PC-9 (cell line): ENCODE data around the gene FAM3B. TPM values are rescaled to one million over a fixed set of nuclear protein-coding genes. Genes with fewer than 3 reads are reported as not detected.

ENCODE experiments used
- BruUV-seq: library from RNA; stranded (reverse); fragments of 400-500 nt; replicated peaks from 2 replicates; lab custom pipeline; 2021; lab: Mats Ljungman, UMichigan
- CTCF ChIA-PET: fragments of 300-600 bp; sonication (Branson Sonifier 250); formaldehyde crosslinking; loops from one replicate; lab custom pipeline; 2022; ENCODE audit warnings: antibody characterized with exemption; lab: Charles Lee
- POLR2A ChIA-PET: fragments of 300-600 bp; sonication (Branson Sonifier 250); formaldehyde crosslinking; loops from one replicate; lab custom pipeline; 2022; ENCODE audit warnings: antibody characterized with exemption; ENCODE audit not compliant: unreplicated experiment; lab: Charles Lee
- DNase-seq, 2 experiments: peaks; one replicate each; pipeline versions ENCODE4 v3.0.0 to v3.0.0-alpha.2; 2015 to 2022; ENCODE audit warnings: mixed read lengths in 1 of 2
- H2AFZ ChIP-seq: fragments of 200-600 bp; sonication (generic); 2 replicates; pipeline ENCODE4 v1.8.1; 2017; ENCODE audit warnings: antibody characterized with exemption
- H3F3A ChIP-seq: fragments of 200-600 bp; sonication (generic); 2 replicates; pipeline ENCODE4 v1.8.1; 2017; ENCODE audit warnings: antibody characterized with exemption, mild to moderate bottlenecking, low read depth; ENCODE audit not compliant: insufficient read depth
- H3K27ac ChIP-seq: fragments of 200-600 bp; sonication (generic); 2 replicates; pipeline ENCODE4 v1.6.1; 2016; ENCODE audit warnings: mixed run types
- H3K27me3 ChIP-seq: fragments of 200-600 bp; sonication (generic); 2 replicates; pipeline ENCODE4 v1.6.1; 2016; ENCODE audit warnings: low read depth, mixed run types; ENCODE audit not compliant: insufficient read depth
- H3K36me3 ChIP-seq: fragments of 200-600 bp; sonication (generic); 2 replicates; pipeline ENCODE4 v1.6.1; 2016; ENCODE audit warnings: low read depth, mixed run types
- H3K4me1 ChIP-seq: fragments of 200-600 bp; sonication (generic); replicated peaks from 2 replicates; pipeline ENCODE4 v1.6.1; 2016; ENCODE audit warnings: mixed run types; ENCODE audit not compliant: insufficient read depth
- H3K4me2 ChIP-seq: fragments of 200-600 bp; sonication (generic); 2 replicates; pipeline ENCODE4 v1.6.1; 2017; ENCODE audit warnings: mixed run types
- H3K4me3 ChIP-seq: fragments of 200-600 bp; sonication (generic); 2 replicates; pipeline ENCODE4 v1.6.1; 2016; ENCODE audit warnings: mixed run types
- H3K79me2 ChIP-seq: fragments of 200-600 bp; sonication (generic); 2 replicates; pipeline ENCODE4 v1.6.1; 2017; ENCODE audit warnings: low read depth, mixed run types
- H3K9me2 ChIP-seq: fragments of 200-600 bp; sonication (generic); 2 replicates; pipeline ENCODE4 v1.8.1; 2017; ENCODE audit warnings: mild to moderate bottlenecking; ENCODE audit not compliant: insufficient read depth
- H3K9me3 ChIP-seq: fragments of 200-600 bp; sonication (generic); 2 replicates; pipeline ENCODE4 v1.8.1; 2016; ENCODE audit warnings: low read depth; ENCODE audit not compliant: insufficient read depth
- H4K20me1 ChIP-seq: fragments of 200-600 bp; sonication (generic); 2 replicates; pipeline ENCODE4 v1.8.1; 2017; ENCODE audit not compliant: insufficient read depth
- CTCF ChIP-seq: fragments of 200-600 bp; sonication (generic); conservative IDR thresholded peaks from 2 replicates; pipeline ENCODE4 v1.6.1; 2017; ENCODE audit warnings: mixed run types, antibody characterized with exemption, mild to moderate bottlenecking, moderate library complexity
- EZH2 ChIP-seq: fragments of 200-600 bp; sonication (generic); IDR thresholded peaks from 2 replicates; pipeline ENCODE4 v1.8.0; 2017; ENCODE audit warnings: antibody characterized with exemption, low read depth
- intact Hi-C: fragments of 100-400 bp; cut with micrococcal nuclease; formaldehyde crosslinking; loops from one replicate; pipeline ENCODE4 v1.10.0; 2022; ENCODE audit not compliant: unreplicated experiment
- total RNA-seq: library from RNA; stranded (reverse); gene quantifications from 2 replicates; pipeline ENCODE4 v1.2.3, GENCODE V29; 2021

The FAM3B gene
- total RNA-seq, 1 experiment from 2014 or later, result not detected

GRCh38 chr21:41282412-41282811, 34.2 kb upstream of the FAM3B start:
- Histone ChIP-seq H3K79me2 (no peaks in the 10 kb centered on the region), H3K4me2 (no peak overlapping the region), H3K36me3 (no peaks in the 10 kb centered on the region), H3K9me3 (no peaks in the 10 kb centered on the region), H3K9me2 (no peaks in the 10 kb centered on the region), H3K4me1 (no peaks in the 10 kb centered on the region), H2AFZ (no peak overlapping the region), H3K4me3 (no peak overlapping the region), H4K20me1 (no peaks in the 10 kb centered on the region), H3F3A (no peaks in the 10 kb centered on the region), H3K27ac (no peak overlapping the region), H3K27me3 (no peaks in the 10 kb centered on the region)
- ChIA-PET POLR2A (interaction anchor here (0.7 kb wide), 1 partner anchor 334 kb away, joined by 6 read pairs; no protein-coding TSS in a partner anchor), CTCF (interaction anchor here (0.6 to 1.9 kb wide), 3 partner anchors 148 to 326 kb away, joined by 3 to 6 read pairs (median 4); no protein-coding TSS in a partner anchor)
- no TSS peak for BruUV-seq
- DNase-seq, result no peak
- intact Hi-C loops, result loop anchor here (2.0 to 5.0 kb wide), 4 partner anchors 160 to 835 kb away; no protein-coding TSS in a partner anchor
- TF ChIP-seq EZH2, result no peak
- TF ChIP-seq CTCF, result no peak

- Histone ChIP-seq H3K9me3 (no peaks in the 10 kb centered on the region), H3K9me2 (no peaks in the 10 kb centered on the region), H3K4me1 (no peaks in the 10 kb centered on the region), H2AFZ (no peak overlapping the region), H3K27ac (no peak overlapping the region), H3K4me2 (no peak overlapping the region), H4K20me1 (no peaks in the 10 kb centered on the region), H3K36me3 (no peaks in the 10 kb centered on the region), H3K4me3 (no peak overlapping the region), H3K79me2 (no peaks in the 10 kb centered on the region), H3F3A (no peaks in the 10 kb centered on the region), H3K27me3 (no peaks in the 10 kb centered on the region)
- intact Hi-C loops, result loop anchor here (1.0 to 5.0 kb wide), 5 partner anchors 161 to 834 kb away; no protein-coding TSS in a partner anchor
- peak; percentile 43 to 69 for DNase-seq
- ChIA-PET CTCF (interaction anchor here (0.6 to 1.9 kb wide), 6 partner anchors 89 to 781 kb away, joined by 3 to 6 read pairs (median 4); no protein-coding TSS in a partner anchor), POLR2A (interaction anchor here (0.7 kb wide), 2 partner anchors 198 to 333 kb away, joined by 6 to 7 read pairs; no protein-coding TSS in a partner anchor)
- TF ChIP-seq EZH2 (no peak), CTCF (peak; percentile 76)
- no TSS peak for BruUV-seq
Measured at GRCh38 chr21:41283211-41283818, 33.3 kb upstream of the FAM3B start.

DNA sequence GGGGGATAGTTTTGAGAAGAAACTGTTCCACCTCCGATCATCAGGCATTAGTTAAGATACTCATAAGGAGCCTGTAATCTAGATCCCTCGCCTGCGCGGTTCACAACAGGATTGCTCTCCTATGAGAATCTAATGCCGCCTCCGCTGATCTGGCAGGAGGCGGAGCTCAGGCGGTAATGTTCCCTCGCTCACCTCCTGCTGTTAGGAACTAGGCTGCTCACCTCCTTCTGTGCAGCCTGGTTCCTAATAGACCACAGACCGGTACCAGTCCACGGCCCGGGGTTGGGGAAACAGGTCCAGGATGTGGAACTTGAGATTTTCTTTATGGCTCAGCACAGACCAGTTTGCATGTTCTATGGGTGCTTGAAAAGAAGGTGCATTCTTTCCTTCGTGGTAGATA, 27.2 kb upstream of the FAM3B start:
- H4K20me1 ChIP-seq, result no peaks in the 10 kb centered on the region
- POLR2A ChIA-PET, result no interaction called here
- no peaks in the 10 kb centered on the region for H3K36me3 ChIP-seq
- H3K9me2 ChIP-seq, result no peaks in the 10 kb centered on the region
- no TSS peak for BruUV-seq
- no peak overlapping the region for H3K4me2 ChIP-seq
- no peaks in the 10 kb centered on the region for H3K9me3 ChIP-seq
- DNase-seq, result no peak
- H3K79me2 ChIP-seq, result no peaks in the 10 kb centered on the region
- H3K27me3 ChIP-seq, result no peaks in the 10 kb centered on the region
- H3K27ac ChIP-seq, result no peak overlapping the region
- H3K4me3 ChIP-seq, result no peak overlapping the region
- H3K4me1 ChIP-seq, result no peaks in the 10 kb centered on the region
- H3F3A ChIP-seq, result no peaks in the 10 kb centered on the region
- no peak overlapping the region for H2AFZ ChIP-seq
- intact Hi-C loops, result no loop called here
- CTCF ChIA-PET, result no interaction called here
- TF ChIP-seq CTCF (no peak), EZH2 (no peak)
